SU-DHL-6 (cell line): ENCODE data around the gene SAXO1.

ENCODE experiments used
- EZH2phosphoT487 ChIP-seq: fragments of 200-600 bp; sonication (generic), shearing (Covaris generic); conservative IDR thresholded peaks from 2 replicates; pipeline ENCODE4 v1.6.1; 2018; ENCODE audit warnings: mild to moderate bottlenecking, antibody characterized with exemption, low read length, moderate library complexity, mixed read lengths
- TF ChIP-seq, protein P1 (sequence below): fragments of 200-600 bp; sonication (generic); IDR thresholded peaks from one replicate; pipeline ENCODE4 v1.5.1; 2017; ENCODE audit warnings: antibody characterized with exemption, mild to moderate bottlenecking, low read length, moderate library complexity; ENCODE audit not compliant: insufficient read depth, poor library complexity, severe bottlenecking

- TF ChIP-seq, protein P1, sequence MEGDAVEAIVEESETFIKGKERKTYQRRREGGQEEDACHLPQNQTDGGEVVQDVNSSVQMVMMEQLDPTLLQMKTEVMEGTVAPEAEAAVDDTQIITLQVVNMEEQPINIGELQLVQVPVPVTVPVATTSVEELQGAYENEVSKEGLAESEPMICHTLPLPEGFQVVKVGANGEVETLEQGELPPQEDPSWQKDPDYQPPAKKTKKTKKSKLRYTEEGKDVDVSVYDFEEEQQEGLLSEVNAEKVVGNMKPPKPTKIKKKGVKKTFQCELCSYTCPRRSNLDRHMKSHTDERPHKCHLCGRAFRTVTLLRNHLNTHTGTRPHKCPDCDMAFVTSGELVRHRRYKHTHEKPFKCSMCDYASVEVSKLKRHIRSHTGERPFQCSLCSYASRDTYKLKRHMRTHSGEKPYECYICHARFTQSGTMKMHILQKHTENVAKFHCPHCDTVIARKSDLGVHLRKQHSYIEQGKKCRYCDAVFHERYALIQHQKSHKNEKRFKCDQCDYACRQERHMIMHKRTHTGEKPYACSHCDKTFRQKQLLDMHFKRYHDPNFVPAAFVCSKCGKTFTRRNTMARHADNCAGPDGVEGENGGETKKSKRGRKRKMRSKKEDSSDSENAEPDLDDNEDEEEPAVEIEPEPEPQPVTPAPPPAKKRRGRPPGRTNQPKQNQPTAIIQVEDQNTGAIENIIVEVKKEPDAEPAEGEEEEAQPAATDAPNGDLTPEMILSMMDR = no peak
- TF ChIP-seq EZH2phosphoT487 = no peak
These were observed 127.8 kb downstream of the SAXO1 start for GRCh38 chr9:18905028-18905882.
